ENCODE data around the gene CXADR.

DNA sequence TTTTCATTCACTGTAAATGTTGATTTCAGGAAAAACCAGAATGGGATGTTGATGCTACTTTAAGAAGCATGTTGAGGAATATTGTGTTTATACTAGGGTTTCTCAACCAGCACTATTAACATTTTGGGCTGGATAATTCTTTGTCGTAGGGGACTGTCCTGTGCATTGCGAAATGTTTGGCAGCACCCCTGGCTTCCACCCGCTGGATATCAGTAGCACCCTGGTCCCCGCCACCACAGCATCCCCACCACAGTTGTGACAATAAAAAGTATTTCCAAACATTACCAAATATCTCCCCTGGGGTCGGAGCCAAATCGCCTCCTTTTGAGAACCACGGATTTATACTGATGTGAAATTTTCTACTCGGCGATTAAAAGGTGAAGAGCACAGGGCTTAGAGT, 57.9 kb downstream of the CXADR start:
- TF ChIP-seq ARNTL (CRISPR knock-in tag; IDR thresholded peaks at IDR 0.05; ENCODE audit: borderline replicate concordance, low read depth) (no peak), ZNF70 (CRISPR knock-in tag; IDR thresholded peaks at IDR 0.05) (no peak), ZFP3 (CRISPR knock-in tag; IDR thresholded peaks at IDR 0.05) (no peak), ZFP30 (CRISPR knock-in tag; IDR thresholded peaks at IDR 0.05) (no peak), SNAI2 (CRISPR knock-in tag; IDR thresholded peaks at IDR 0.05) (no peak), TSHZ2 (CRISPR knock-in tag; IDR thresholded peaks at IDR 0.05) (no peak), CREB5 (CRISPR knock-in tag; IDR thresholded peaks at IDR 0.05; ENCODE audit: low read depth) (no peak), POU6F1 (CRISPR knock-in tag; IDR thresholded peaks at IDR 0.05; ENCODE audit: borderline replicate concordance, low read depth) (no peak), ESRRG (CRISPR knock-in tag; IDR thresholded peaks at IDR 0.05) (no peak), TOX (CRISPR knock-in tag; IDR thresholded peaks at IDR 0.05; ENCODE audit: borderline replicate concordance) (no peak), RARB (CRISPR knock-in tag; IDR thresholded peaks at IDR 0.05) (no peak), ZNF565 (CRISPR knock-in tag; conservative IDR thresholded peaks at IDR 0.05; ENCODE audit: low read depth) (no peak)
- TF ChIP-seq, protein P1, sequence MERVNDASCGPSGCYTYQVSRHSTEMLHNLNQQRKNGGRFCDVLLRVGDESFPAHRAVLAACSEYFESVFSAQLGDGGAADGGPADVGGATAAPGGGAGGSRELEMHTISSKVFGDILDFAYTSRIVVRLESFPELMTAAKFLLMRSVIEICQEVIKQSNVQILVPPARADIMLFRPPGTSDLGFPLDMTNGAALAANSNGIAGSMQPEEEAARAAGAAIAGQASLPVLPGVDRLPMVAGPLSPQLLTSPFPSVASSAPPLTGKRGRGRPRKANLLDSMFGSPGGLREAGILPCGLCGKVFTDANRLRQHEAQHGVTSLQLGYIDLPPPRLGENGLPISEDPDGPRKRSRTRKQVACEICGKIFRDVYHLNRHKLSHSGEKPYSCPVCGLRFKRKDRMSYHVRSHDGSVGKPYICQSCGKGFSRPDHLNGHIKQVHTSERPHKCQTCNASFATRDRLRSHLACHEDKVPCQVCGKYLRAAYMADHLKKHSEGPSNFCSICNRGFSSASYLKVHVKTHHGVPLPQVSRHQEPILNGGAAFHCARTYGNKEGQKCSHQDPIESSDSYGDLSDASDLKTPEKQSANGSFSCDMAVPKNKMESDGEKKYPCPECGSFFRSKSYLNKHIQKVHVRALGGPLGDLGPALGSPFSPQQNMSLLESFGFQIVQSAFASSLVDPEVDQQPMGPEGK (CRISPR knock-in tag; IDR thresholded peaks at IDR 0.05; ENCODE audit: borderline replicate concordance): no peak
